ENCODE data around the gene NPM1. TPM values are rescaled to one million over a fixed set of nuclear protein-coding genes. Genes with fewer than 3 reads are reported as not detected.
A peak's percentile ranks its signal among the peaks of the same experiment; 100 is the strongest.

NPM1 gene
- total RNA-seq, 1 donor from 2014 or later: 814 TPM

DNA sequence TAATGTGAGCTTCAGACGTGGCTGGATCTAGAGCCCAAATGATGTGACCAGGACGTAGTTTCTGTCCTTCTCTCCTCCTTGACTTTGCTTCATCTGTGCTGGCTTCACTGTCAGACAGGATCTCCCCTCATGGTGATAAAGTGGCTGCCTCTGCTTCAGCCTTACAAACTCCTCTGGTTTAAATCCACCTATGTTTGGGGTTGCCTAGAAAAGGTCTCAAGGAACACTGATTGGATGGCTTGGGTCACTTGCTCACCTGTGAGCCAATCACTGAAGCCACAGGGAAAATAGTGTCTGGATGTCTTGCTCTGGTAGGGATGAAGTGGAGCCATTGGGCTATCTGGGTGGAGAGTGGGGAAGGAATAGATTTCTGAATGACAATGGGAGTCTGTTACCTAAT, 67.9 kb downstream of the NPM1 start:
- Mint-ChIP-seq H3K36me3 (ENCODE audit: low read depth) (peaks cover 5% of the 10 kb centered on the region), H3K4me3 (ENCODE audit: unreplicated experiment) (no peak overlapping the region), H3K9me3 (ENCODE audit: low read depth) (no peaks in the 10 kb centered on the region), H3K27ac (ENCODE audit: unreplicated experiment) (peak overlapping the region; percentile 18), H3K27me3 (ENCODE audit: low read depth) (no peaks in the 10 kb centered on the region), H3K4me1 (ENCODE audit: low read depth) (peaks cover 4% of the 10 kb centered on the region)
- DNase-seq (ENCODE audit: low spot score): no peak
- no peak for TF ChIP-seq CTCF (IDR thresholded peaks at IDR 0.05)

DNA sequence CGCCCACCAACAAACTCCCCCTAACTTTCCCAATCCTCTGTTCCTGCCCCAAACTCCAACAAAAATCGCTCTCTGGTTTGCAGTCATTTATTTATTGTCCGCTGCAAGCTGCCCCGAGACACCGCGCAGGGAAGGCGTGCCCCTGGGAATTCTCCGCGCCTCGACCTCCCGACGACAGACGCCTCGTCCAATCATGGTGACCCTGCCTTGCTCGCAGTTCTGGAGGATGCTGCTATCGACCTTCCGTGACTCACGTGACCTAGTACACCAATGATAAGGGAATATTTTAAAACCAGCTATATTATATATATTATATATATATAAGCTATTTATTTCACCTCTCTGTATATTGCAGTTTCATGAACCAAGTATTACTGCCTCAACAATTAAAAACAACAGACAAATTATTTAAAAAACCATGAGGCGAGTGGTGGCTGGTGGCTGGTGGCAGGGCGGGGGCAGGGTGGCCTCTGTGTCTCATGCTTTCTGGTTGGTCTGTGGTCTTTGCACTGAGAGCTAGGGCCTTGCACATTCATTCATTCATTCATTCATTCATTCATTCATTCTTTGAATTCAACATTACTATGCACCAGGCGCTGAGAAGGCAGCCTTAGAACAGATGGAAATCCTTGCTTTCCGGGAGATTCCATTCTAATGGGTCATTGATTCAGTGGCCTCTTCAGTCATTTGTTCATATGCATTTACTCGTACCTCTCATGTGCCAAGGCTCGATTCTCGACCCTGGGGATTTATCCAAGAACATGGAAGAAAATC, 69.7 kb downstream of the NPM1 start:
- peaks cover 4% of the 10 kb centered on the region for H3K36me3 Mint-ChIP-seq (ENCODE audit: low read depth)
- no peak overlapping the region for H3K4me3 Mint-ChIP-seq (ENCODE audit: unreplicated experiment)
- no peaks in the 10 kb centered on the region for H3K9me3 Mint-ChIP-seq (ENCODE audit: low read depth)
- H3K27me3 Mint-ChIP-seq (ENCODE audit: low read depth): no peaks in the 10 kb centered on the region
- no peaks in the 10 kb centered on the region for H3K4me1 Mint-ChIP-seq (ENCODE audit: low read depth)
- DNase-seq (ENCODE audit: low spot score): no peak
- TF ChIP-seq CTCF (IDR thresholded peaks at IDR 0.05): no peak
- H3K27ac Mint-ChIP-seq (ENCODE audit: unreplicated experiment): no peak overlapping the region

- Mint-ChIP-seq H3K4me3 (ENCODE audit: unreplicated experiment) (no peak overlapping the region), H3K27ac (ENCODE audit: unreplicated experiment) (no peak overlapping the region), H3K36me3 (ENCODE audit: low read depth) (peaks cover 3% of the 10 kb centered on the region), H3K27me3 (ENCODE audit: low read depth) (no peaks in the 10 kb centered on the region), H3K9me3 (ENCODE audit: low read depth) (no peaks in the 10 kb centered on the region), H3K4me1 (ENCODE audit: low read depth) (peaks cover 3% of the 10 kb centered on the region)
- peak; percentile 47 for DNase-seq (ENCODE audit: low spot score)
- TF ChIP-seq CTCF (IDR thresholded peaks at IDR 0.05): no peak
These were observed 72.2 kb downstream of the NPM1 start for GRCh38 chr5:171459839-171460238.

Small RNAs within 50 kb of the gene (microRNA-seq; reads per million reads assigned to microRNA genes)
- gene MIR3912 (ENCODE audit: borderline number of aligned reads): 2.2 reads per million

Other genes starting within 250 kb of the NPM1 start
- not detected in 3 replicates for gene TLX3, start 78.6 kb upstream of the NPM1 start, total RNA-seq
- 1.7 to 18.1 TPM (median 2.1 TPM) in 3 replicates for gene FGF18, start 31.8 kb downstream of the NPM1 start, total RNA-seq